HEK293 (cell line): Measurements from ENCODE around the gene CORO7.
A peak's percentile ranks its signal among the peaks of the same experiment; 100 is the strongest.

Experiments
- EGR2 ChIP-seq: fragments of 450-650 bp; formaldehyde crosslinking; IDR thresholded peaks from 2 replicates; pipeline ENCODE4 v1.5.1; 2016; ENCODE audit warnings: low read depth, missing biosample characterization, missing genetic modification characterization
- KLF1 ChIP-seq: fragments of 450-650 bp; formaldehyde crosslinking; IDR thresholded peaks from 2 replicates; pipeline ENCODE4 v1.5.1; 2016; ENCODE audit warnings: missing biosample characterization, missing genetic modification characterization
- KLF7 ChIP-seq: fragments of 450-650 bp; formaldehyde crosslinking; IDR thresholded peaks from 2 replicates; pipeline ENCODE4 v1.5.1; 2016; ENCODE audit warnings: missing biosample characterization, missing genetic modification characterization, borderline replicate concordance
- MZF1 ChIP-seq: fragments of 450-650 bp; formaldehyde crosslinking; IDR thresholded peaks from 2 replicates; pipeline ENCODE4 v1.5.1; 2017; ENCODE audit warnings: missing biosample characterization, missing genetic modification characterization, borderline replicate concordance
- ZFHX2 ChIP-seq: fragments of 450-650 bp; formaldehyde crosslinking; conservative IDR thresholded peaks from 2 replicates; pipeline ENCODE4 v1.5.1; 2016; ENCODE audit warnings: missing biosample characterization, missing genetic modification characterization
- ZFP69B ChIP-seq: fragments of 450-650 bp; formaldehyde crosslinking; IDR thresholded peaks from 2 replicates; pipeline ENCODE4 v1.5.1; 2016; ENCODE audit warnings: missing biosample characterization, missing genetic modification characterization
- ZNF112 ChIP-seq: fragments of 450-650 bp; formaldehyde crosslinking; IDR thresholded peaks from 2 replicates; pipeline ENCODE4 v1.5.0; 2017; ENCODE audit warnings: missing biosample characterization, missing genetic modification characterization
- ZNF133 ChIP-seq: fragments of 450-650 bp; formaldehyde crosslinking; IDR thresholded peaks from 2 replicates; pipeline ENCODE4 v1.5.1; 2016; ENCODE audit warnings: missing biosample characterization, missing genetic modification characterization
- ZNF184 ChIP-seq: fragments of 450-650 bp; IDR thresholded peaks from 2 replicates; pipeline ENCODE4 v1.5.1; 2018; ENCODE audit warnings: missing biosample characterization, mild to moderate bottlenecking, missing genetic modification characterization
- ZNF223 ChIP-seq: fragments of 450-650 bp; formaldehyde crosslinking; IDR thresholded peaks from 2 replicates; pipeline ENCODE4 v1.5.1; 2016; ENCODE audit warnings: missing biosample characterization, missing genetic modification characterization
- ZNF302 ChIP-seq: fragments of 450-650 bp; formaldehyde crosslinking; IDR thresholded peaks from 2 replicates; pipeline ENCODE4 v1.5.1; 2016; ENCODE audit warnings: missing biosample characterization, missing genetic modification characterization, low read depth
- ZNF350 ChIP-seq: fragments of 450-650 bp; formaldehyde crosslinking; IDR thresholded peaks from 2 replicates; pipeline ENCODE4 v1.5.0; 2017; ENCODE audit warnings: missing biosample characterization, mild to moderate bottlenecking, missing genetic modification characterization
- ZNF596 ChIP-seq: fragments of 450-650 bp; IDR thresholded peaks from 2 replicates; pipeline ENCODE4 v1.5.0; 2018; ENCODE audit warnings: missing biosample characterization, mild to moderate bottlenecking, missing genetic modification characterization, moderate library complexity
- ZNF629 ChIP-seq: fragments of 450-650 bp; formaldehyde crosslinking; IDR thresholded peaks from 2 replicates; pipeline ENCODE4 v1.5.1; 2017; ENCODE audit warnings: missing biosample characterization, missing genetic modification characterization
- ZNF654 ChIP-seq: fragments of 450-650 bp; formaldehyde crosslinking; IDR thresholded peaks from 2 replicates; pipeline ENCODE4 v1.5.1; 2016; ENCODE audit warnings: low read depth, missing biosample characterization, missing genetic modification characterization
- ZNF768 ChIP-seq: fragments of 450-650 bp; formaldehyde crosslinking; IDR thresholded peaks from 2 replicates; pipeline ENCODE4 v1.5.1; 2018; ENCODE audit warnings: missing biosample characterization, mild to moderate bottlenecking, missing genetic modification characterization
- ZNF792 ChIP-seq: fragments of 450-650 bp; formaldehyde crosslinking; IDR thresholded peaks from 2 replicates; pipeline ENCODE4 v1.5.1; 2016; ENCODE audit warnings: missing biosample characterization, missing genetic modification characterization
- TF ChIP-seq, protein P1 (sequence below): fragments of 450-650 bp; formaldehyde crosslinking; IDR thresholded peaks from 2 replicates; pipeline ENCODE4 v1.5.1; 2017; ENCODE audit warnings: missing biosample characterization, missing genetic modification characterization
- TF ChIP-seq, protein P2 (sequence below): fragments of 450-650 bp; formaldehyde crosslinking; IDR thresholded peaks from 2 replicates; pipeline ENCODE4 v1.5.1; 2016; ENCODE audit warnings: missing biosample characterization, missing genetic modification characterization
- TF ChIP-seq, protein P3 (sequence below): fragments of 450-650 bp; formaldehyde crosslinking; IDR thresholded peaks from 2 replicates; pipeline ENCODE4 v1.5.1; 2016; ENCODE audit warnings: missing biosample characterization, missing genetic modification characterization, low read depth
- TF ChIP-seq, protein P4 (sequence below): fragments of 450-650 bp; formaldehyde crosslinking; IDR thresholded peaks from 2 replicates; pipeline ENCODE4 v1.5.1; 2016; ENCODE audit warnings: missing biosample characterization, missing genetic modification characterization

Gene CORO7

DNA sequence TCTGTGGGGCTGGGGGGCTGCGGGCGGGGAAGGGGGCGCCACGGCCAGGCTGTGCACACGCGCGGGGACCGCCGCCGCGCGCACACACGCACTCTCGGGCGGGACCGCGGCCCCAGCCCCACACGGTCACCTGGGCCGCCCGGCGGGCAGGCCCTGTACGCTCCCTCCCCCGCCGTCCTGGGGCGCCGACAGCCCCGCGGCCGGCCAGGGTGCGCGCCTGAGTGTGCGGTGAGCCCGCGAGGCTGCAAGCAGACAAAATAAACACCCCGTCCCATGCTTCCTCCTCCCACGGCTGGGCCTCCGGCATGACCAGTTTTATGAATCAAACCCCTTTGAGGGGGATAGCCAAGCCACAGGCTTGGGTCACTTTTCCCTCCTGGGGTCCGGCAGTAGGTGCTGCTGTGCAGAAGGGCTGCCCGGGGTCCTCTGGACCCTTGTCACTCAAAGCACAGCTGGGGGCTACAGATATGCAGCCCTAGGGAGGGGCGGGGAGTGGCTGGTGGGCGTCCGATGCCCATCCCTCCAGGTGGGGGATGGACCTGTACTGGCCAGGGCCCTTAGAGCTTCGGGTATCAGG, 44.3 kb downstream of the CORO7 start (continued):
- TF ChIP-seq, protein P1, sequence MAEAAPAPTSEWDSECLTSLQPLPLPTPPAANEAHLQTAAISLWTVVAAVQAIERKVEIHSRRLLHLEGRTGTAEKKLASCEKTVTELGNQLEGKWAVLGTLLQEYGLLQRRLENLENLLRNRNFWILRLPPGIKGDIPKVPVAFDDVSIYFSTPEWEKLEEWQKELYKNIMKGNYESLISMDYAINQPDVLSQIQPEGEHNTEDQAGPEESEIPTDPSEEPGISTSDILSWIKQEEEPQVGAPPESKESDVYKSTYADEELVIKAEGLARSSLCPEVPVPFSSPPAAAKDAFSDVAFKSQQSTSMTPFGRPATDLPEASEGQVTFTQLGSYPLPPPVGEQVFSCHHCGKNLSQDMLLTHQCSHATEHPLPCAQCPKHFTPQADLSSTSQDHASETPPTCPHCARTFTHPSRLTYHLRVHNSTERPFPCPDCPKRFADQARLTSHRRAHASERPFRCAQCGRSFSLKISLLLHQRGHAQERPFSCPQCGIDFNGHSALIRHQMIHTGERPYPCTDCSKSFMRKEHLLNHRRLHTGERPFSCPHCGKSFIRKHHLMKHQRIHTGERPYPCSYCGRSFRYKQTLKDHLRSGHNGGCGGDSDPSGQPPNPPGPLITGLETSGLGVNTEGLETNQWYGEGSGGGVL = no peak
- TF ChIP-seq EGR2 (tag by site-specific recombination) (peak; percentile 25; the same call in 1 of the 2 replicates), ZFHX2 (tag by site-specific recombination) (peak; percentile 79), ZNF629 (tag by site-specific recombination) (no peak), ZNF350 (tag by site-specific recombination) (no peak), ZNF302 (tag by site-specific recombination) (no peak), KLF7 (tag by site-specific recombination) (no peak), ZNF654 (tag by site-specific recombination) (no peak), ZFP69B (tag by site-specific recombination) (no peak), ZNF223 (tag by site-specific recombination) (no peak), ZNF133 (tag by site-specific recombination) (no peak), KLF1 (tag by site-specific recombination) (no peak), MZF1 (no peak), ZNF112 (tag by site-specific recombination) (no peak), ZNF184 (tag by site-specific recombination) (no peak), ZNF792 (tag by site-specific recombination) (no peak), ZNF596 (tag by site-specific recombination) (no peak), ZNF768 (tag by site-specific recombination) (no peak)
- TF ChIP-seq, protein P2, sequence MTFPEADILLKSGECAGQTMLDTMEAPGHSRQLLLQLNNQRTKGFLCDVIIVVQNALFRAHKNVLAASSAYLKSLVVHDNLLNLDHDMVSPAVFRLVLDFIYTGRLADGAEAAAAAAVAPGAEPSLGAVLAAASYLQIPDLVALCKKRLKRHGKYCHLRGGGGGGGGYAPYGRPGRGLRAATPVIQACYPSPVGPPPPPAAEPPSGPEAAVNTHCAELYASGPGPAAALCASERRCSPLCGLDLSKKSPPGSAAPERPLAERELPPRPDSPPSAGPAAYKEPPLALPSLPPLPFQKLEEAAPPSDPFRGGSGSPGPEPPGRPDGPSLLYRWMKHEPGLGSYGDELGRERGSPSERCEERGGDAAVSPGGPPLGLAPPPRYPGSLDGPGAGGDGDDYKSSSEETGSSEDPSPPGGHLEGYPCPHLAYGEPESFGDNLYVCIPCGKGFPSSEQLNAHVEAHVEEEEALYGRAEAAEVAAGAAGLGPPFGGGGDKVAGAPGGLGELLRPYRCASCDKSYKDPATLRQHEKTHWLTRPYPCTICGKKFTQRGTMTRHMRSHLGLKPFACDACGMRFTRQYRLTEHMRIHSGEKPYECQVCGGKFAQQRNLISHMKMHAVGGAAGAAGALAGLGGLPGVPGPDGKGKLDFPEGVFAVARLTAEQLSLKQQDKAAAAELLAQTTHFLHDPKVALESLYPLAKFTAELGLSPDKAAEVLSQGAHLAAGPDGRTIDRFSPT (tag by site-specific recombination) = no peak
- TF ChIP-seq, protein P3, sequence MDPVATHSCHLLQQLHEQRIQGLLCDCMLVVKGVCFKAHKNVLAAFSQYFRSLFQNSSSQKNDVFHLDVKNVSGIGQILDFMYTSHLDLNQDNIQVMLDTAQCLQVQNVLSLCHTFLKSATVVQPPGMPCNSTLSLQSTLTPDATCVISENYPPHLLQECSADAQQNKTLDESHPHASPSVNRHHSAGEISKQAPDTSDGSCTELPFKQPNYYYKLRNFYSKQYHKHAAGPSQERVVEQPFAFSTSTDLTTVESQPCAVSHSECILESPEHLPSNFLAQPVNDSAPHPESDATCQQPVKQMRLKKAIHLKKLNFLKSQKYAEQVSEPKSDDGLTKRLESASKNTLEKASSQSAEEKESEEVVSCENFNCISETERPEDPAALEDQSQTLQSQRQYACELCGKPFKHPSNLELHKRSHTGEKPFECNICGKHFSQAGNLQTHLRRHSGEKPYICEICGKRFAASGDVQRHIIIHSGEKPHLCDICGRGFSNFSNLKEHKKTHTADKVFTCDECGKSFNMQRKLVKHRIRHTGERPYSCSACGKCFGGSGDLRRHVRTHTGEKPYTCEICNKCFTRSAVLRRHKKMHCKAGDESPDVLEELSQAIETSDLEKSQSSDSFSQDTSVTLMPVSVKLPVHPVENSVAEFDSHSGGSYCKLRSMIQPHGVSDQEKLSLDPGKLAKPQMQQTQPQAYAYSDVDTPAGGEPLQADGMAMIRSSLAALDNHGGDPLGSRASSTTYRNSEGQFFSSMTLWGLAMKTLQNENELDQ (tag by site-specific recombination) = no peak
- TF ChIP-seq, protein P4, sequence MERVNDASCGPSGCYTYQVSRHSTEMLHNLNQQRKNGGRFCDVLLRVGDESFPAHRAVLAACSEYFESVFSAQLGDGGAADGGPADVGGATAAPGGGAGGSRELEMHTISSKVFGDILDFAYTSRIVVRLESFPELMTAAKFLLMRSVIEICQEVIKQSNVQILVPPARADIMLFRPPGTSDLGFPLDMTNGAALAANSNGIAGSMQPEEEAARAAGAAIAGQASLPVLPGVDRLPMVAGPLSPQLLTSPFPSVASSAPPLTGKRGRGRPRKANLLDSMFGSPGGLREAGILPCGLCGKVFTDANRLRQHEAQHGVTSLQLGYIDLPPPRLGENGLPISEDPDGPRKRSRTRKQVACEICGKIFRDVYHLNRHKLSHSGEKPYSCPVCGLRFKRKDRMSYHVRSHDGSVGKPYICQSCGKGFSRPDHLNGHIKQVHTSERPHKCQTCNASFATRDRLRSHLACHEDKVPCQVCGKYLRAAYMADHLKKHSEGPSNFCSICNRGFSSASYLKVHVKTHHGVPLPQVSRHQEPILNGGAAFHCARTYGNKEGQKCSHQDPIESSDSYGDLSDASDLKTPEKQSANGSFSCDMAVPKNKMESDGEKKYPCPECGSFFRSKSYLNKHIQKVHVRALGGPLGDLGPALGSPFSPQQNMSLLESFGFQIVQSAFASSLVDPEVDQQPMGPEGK (tag by site-specific recombination) = peak; percentile 10; the same call in 1 of the 2 replicates
